Measurements from ENCODE around the gene RPH3AL.

- TF ChIP-seq POLR2AphosphoS5 (IDR thresholded peaks at IDR 0.05; ENCODE audit: low read depth, low read length) = no peak
- TF ChIP-seq TAF1 (IDR thresholded peaks at IDR 0.05; ENCODE audit: borderline replicate concordance, low read depth, low read length) = no peak
- TF ChIP-seq POLR2A (IDR thresholded peaks at IDR 0.05; ENCODE audit: low read depth, low read length) = no peak
Observed at GRCh38 chr17:248337-249235, 104.0 kb downstream of the RPH3AL start.

Data from GM12892 (cell line).